Measurements from ENCODE around the gene GRAMD1B.

DNA sequence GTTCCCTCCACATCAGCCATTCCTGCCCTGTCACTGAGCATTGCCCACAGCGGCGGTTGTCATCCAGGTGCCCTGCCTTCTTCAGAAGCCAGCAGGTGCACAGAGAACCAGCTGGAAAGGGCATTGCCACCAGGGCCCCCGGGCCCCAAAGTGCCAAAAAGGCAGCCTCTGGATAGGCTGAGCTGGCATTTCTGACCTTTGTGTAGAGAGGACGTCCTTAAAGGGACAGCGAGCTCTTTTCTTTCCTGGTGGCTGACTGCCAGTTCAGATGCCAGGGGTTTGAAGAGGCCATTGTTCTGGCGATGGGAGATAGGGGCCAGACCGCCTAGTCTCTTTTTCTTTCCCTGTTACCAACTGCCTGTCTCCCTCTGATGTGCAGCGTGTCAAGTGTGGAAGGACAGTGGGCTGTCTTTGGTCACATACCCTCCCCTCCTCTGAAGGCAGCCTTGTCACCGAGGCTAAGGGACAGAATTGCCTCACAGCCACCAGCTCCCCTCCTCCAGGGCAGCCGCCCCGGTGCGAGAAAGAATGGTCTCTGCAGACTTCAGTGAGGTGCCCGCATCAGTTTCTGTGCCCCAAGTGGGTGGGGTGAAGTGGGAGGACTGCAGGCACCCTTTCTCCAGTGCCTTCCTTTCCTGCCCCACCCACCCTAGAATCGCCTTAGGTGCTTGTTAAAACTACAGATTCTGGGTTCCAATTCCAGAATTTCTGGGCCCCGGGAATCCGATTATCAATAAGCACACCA lies 114.7 kb downstream of the GRAMD1B start:
- TF ChIP-seq, protein P1, sequence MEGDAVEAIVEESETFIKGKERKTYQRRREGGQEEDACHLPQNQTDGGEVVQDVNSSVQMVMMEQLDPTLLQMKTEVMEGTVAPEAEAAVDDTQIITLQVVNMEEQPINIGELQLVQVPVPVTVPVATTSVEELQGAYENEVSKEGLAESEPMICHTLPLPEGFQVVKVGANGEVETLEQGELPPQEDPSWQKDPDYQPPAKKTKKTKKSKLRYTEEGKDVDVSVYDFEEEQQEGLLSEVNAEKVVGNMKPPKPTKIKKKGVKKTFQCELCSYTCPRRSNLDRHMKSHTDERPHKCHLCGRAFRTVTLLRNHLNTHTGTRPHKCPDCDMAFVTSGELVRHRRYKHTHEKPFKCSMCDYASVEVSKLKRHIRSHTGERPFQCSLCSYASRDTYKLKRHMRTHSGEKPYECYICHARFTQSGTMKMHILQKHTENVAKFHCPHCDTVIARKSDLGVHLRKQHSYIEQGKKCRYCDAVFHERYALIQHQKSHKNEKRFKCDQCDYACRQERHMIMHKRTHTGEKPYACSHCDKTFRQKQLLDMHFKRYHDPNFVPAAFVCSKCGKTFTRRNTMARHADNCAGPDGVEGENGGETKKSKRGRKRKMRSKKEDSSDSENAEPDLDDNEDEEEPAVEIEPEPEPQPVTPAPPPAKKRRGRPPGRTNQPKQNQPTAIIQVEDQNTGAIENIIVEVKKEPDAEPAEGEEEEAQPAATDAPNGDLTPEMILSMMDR (IDR thresholded peaks at IDR 0.05) = no peak
- no peak for TF ChIP-seq POLR2A (IDR thresholded peaks at IDR 0.05)

All from esophagus squamous epithelium (tissue), 4 donors.